IMR-90 (cell line): ENCODE results near the gene GRM8. TPM values are rescaled to one million over a fixed set of nuclear protein-coding genes. Genes with fewer than 3 reads are reported as not detected.

Experiments
- ATAC-seq: fragments of 200-7000 bp; cut with Tn5 transposase; 2 replicates; pipeline ENCODE4 v1.9.1; 2020; ENCODE audit warnings: low read depth, mild to moderate bottlenecking, moderate library complexity
- BruUV-seq: library from RNA; stranded (reverse); fragments of 400-500 nt; replicated peaks from 2 replicates; lab custom pipeline; 2021; lab: Mats Ljungman, UMichigan
- CTCF ChIA-PET: fragments of 300-600 bp; formaldehyde crosslinking; extraction: SDS; loops from one replicate; lab custom pipeline; 2021; ENCODE audit warnings: antibody characterized with exemption; lab: Yijun Ruan, JAX
- POLR2A ChIA-PET: fragments of 300-600 bp; sonication (Branson Sonifier 250); formaldehyde crosslinking; loops from one replicate; lab custom pipeline; 2022; ENCODE audit warnings: antibody characterized with exemption; ENCODE audit not compliant: unreplicated experiment; lab: Charles Lee
- DNase-seq: peaks from one replicate; pipeline ENCODE4 v3.0.0; 2013
- H2AFZ ChIP-seq: replicated peaks from 2 replicates; pipeline ENCODE3; 2013; ENCODE audit warnings: low read length, mild to moderate bottlenecking; ENCODE audit not compliant: poor library complexity
- H2AK5ac ChIP-seq: 2 replicates; pipeline ENCODE4 v1.6.1; 2013; ENCODE audit warnings: low read depth, low read length, inconsistent platforms
- H2AK9ac ChIP-seq: replicated peaks from 2 replicates; pipeline ENCODE3; 2013; ENCODE audit warnings: mild to moderate bottlenecking, low read depth, low read length, moderate library complexity; ENCODE audit not compliant: poor library complexity
- H2BK120ac ChIP-seq: 2 replicates; pipeline ENCODE4 v1.6.1; 2013; ENCODE audit warnings: low read depth, low read length, inconsistent platforms
- H2BK15ac ChIP-seq: 3 replicates; pipeline ENCODE4 v1.6.1; 2013; ENCODE audit warnings: low read depth, low read length, inconsistent platforms
- H2BK20ac ChIP-seq: 2 replicates; pipeline ENCODE4 v1.6.1; 2013; ENCODE audit warnings: low read depth, mild to moderate bottlenecking, inconsistent platforms, low read length, moderate library complexity
- H2BK5ac ChIP-seq: 2 replicates; pipeline ENCODE4 v1.6.1; 2013; ENCODE audit warnings: mild to moderate bottlenecking, low read depth, low read length, inconsistent platforms; ENCODE audit not compliant: poor library complexity, severe bottlenecking
- H3K14ac ChIP-seq: replicated peaks from 2 replicates; pipeline ENCODE4 v1.6.1; 2013; ENCODE audit warnings: low read depth, low read length, inconsistent platforms
- H3K18ac ChIP-seq: 2 replicates; pipeline ENCODE4 v1.6.1; 2013; ENCODE audit warnings: low read depth, low read length, control low read depth
- H3K23ac ChIP-seq: 2 replicates; pipeline ENCODE4 v1.6.1; 2013; ENCODE audit warnings: low read depth, low read length, inconsistent platforms
- H3K27ac ChIP-seq: 2 replicates; pipeline ENCODE4 v1.5.1; 2013; ENCODE audit warnings: mild to moderate bottlenecking, control low read depth, low read length; ENCODE audit not compliant: insufficient read depth
- H3K27me3 ChIP-seq: 2 replicates; pipeline ENCODE4 v1.6.1; 2013; ENCODE audit warnings: low read length; ENCODE audit not compliant: control insufficient read depth, insufficient read depth
- H3K36me3 ChIP-seq: 2 replicates; pipeline ENCODE4 v1.6.1; 2013; ENCODE audit warnings: low read length, mixed read lengths; ENCODE audit not compliant: control insufficient read depth, insufficient read depth
- H3K4ac ChIP-seq: 2 replicates; pipeline ENCODE4 v1.6.1; 2013; ENCODE audit warnings: low read depth, low read length, inconsistent platforms
- H3K4me1 ChIP-seq: 2 replicates; pipeline ENCODE4 v1.6.1; 2013; ENCODE audit warnings: low read length, mixed read lengths; ENCODE audit not compliant: control insufficient read depth, insufficient read depth
- H3K4me2 ChIP-seq: 2 replicates; pipeline ENCODE4 v1.6.1; 2013; ENCODE audit warnings: low read depth, mild to moderate bottlenecking, control low read depth, low read length, moderate library complexity
- H3K4me3 ChIP-seq: 2 replicates; pipeline ENCODE4 v1.5.1; 2013; ENCODE audit warnings: low read depth, mild to moderate bottlenecking, control low read depth, low read length, moderate library complexity; ENCODE audit not compliant: insufficient read depth
- H3K56ac ChIP-seq: 2 replicates; pipeline ENCODE4 v1.6.1; 2013; ENCODE audit warnings: low read length, inconsistent platforms; ENCODE audit not compliant: insufficient read depth; ENCODE audit errors: extremely low read depth
- H3K79me1 ChIP-seq, 2 experiments: 2 replicates each; pipeline ENCODE4 v1.6.1; 2013; ENCODE audit warnings: low read length in 2 of 2, inconsistent platforms in 1 of 2, low read depth in 1 of 2
- H3K9ac ChIP-seq: 2 replicates; pipeline ENCODE4 v1.6.1; 2013; ENCODE audit warnings: low read depth, low read length, control low read depth
- H3K9me1 ChIP-seq: 2 replicates; pipeline ENCODE4 v1.6.1; 2013; ENCODE audit warnings: low read length, inconsistent platforms; ENCODE audit not compliant: insufficient read depth
- H3K9me3 ChIP-seq: 2 replicates; pipeline ENCODE4 v1.6.1; 2013; ENCODE audit warnings: low read length; ENCODE audit not compliant: control insufficient read depth, insufficient read depth
- H4K20me1 ChIP-seq: 2 replicates; pipeline ENCODE4 v1.6.1; 2013; ENCODE audit warnings: low read length, inconsistent platforms; ENCODE audit not compliant: insufficient read depth
- H4K5ac ChIP-seq: 2 replicates; pipeline ENCODE4 v1.6.1; 2013; ENCODE audit warnings: mild to moderate bottlenecking, low read depth, low read length, control low read depth
- H4K8ac ChIP-seq, 2 experiments: 2 replicates each; pipeline ENCODE4 v1.6.1; 2013; ENCODE audit warnings: low read depth in 2 of 2, low read length in 2 of 2, control low read depth in 1 of 2, inconsistent platforms in 1 of 2
- H4K91ac ChIP-seq: 2 replicates; pipeline ENCODE4 v1.6.1; 2013; ENCODE audit warnings: low read depth, low read length, inconsistent platforms; ENCODE audit not compliant: insufficient read depth
- RCOR1 ChIP-seq: IDR thresholded peaks from 2 replicates; pipeline ENCODE4 v1.6.1; 2012; ENCODE audit warnings: mild to moderate bottlenecking, low read length, improper control_type of control experiment; ENCODE audit not compliant: insufficient replicate concordance
- SMC3 ChIP-seq: fragments of 150-350 bp; IDR thresholded peaks from 2 replicates; pipeline ENCODE4 v1.6.1; 2016; ENCODE audit warnings: low read depth, mild to moderate bottlenecking, antibody characterized with exemption, low read length, moderate library complexity
- WGBS, 2 experiments: methylation state at CpG; one replicate each; pipeline versions ENCODE4 v1.1.5 to v1.1.7; 2013; ENCODE audit warnings: missing lambda C conversion rate in 2 of 2; ENCODE audit not compliant: insufficient read length in 1 of 2; ENCODE audit errors: extremely low coverage in 2 of 2; 5-methylcytosine and 5-hydroxymethylcytosine counted together
- dilution Hi-C: fragments of 300-500 bp; cut with HindIII; formaldehyde crosslinking; loops from one replicate; pipeline ENCODE4 v1.14.3; 2018; ENCODE audit warnings: low sequenced_read_pairs; ENCODE audit not compliant: unreplicated experiment
- in situ Hi-C: fragments of 300-500 bp; cut with MboI; formaldehyde crosslinking; loops from 3 replicates; pipeline ENCODE4 v1.14.3; 2019; ENCODE audit warnings: low sequenced_read_pairs, inconsistent platforms, mixed read lengths
- intact Hi-C: fragments of 100-400 bp; cut with micrococcal nuclease; formaldehyde crosslinking; loops from 2 replicates; pipeline ENCODE4 v1.10.0; 2022
- polyA plus RNA-seq, 3 experiments: library from polyadenylated mRNA; depleted of rRNA; stranded (reverse); fragments of >200 nt; gene quantifications; 2 replicates each; pipeline ENCODE4 v1.2.3, GENCODE V29; 2012; ENCODE audit warnings: low replicate concordance in 1 of 3
- total RNA-seq: library from RNA; depleted of rRNA; stranded (reverse); fragments of >200 nt; gene quantifications from 2 replicates; pipeline ENCODE4 v1.2.3, GENCODE V29; 2012
- TF ChIP-seq, protein P1 (sequence below): fragments of 150-350 bp; IDR thresholded peaks from 2 replicates; pipeline ENCODE4 v1.6.1; 2016; ENCODE audit warnings: low read depth, mild to moderate bottlenecking, low read length, moderate library complexity, borderline replicate concordance

Gene GRM8
- total and polyA plus RNA-seq, 2 of the 4 experiments (the other 2 are of a cell fraction), result not detected

DNA sequence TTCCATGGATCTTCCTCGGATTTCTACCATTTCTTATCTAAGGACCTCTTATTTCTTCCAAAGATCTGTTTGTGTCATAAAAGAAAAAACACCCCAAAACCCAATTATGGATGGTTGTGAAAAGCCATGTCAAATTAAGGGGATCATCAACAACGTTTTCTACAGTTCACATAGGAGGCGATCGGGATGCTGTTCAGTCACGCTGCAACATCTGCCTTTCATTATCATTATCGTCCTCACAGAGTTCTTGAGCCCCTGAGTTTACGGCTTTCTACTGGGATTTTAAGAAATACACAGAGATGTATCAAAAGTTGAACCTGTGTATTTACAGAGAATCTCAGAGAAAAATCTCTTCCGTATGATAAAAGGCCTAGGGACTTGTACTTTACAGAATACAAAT lies 101.4 kb downstream of the GRM8 start:
- no peak overlapping the region for H3K4me3 ChIP-seq
- H4K91ac ChIP-seq, result no peak overlapping the region
- H2AK5ac ChIP-seq, result no peak overlapping the region
- no peak overlapping the region for H3K4ac ChIP-seq
- H3K4me1 ChIP-seq, result no peaks in the 10 kb centered on the region
- dilution Hi-C loops (no loop called here), in situ Hi-C loops (no loop called here), intact Hi-C loops (no loop called here)
- H2BK15ac ChIP-seq, result no peak overlapping the region
- H4K20me1 ChIP-seq, result no peaks in the 10 kb centered on the region
- no peak overlapping the region for H4K5ac ChIP-seq
- no peak overlapping the region for H2BK5ac ChIP-seq
- WGBS, 2 experiments, result no CpG with 5 or more reads among the region's 8 CpGs
- no peak overlapping the region for H4K8ac ChIP-seq
- DNase-seq (no peak), ATAC-seq (no peak)
- H3K23ac ChIP-seq, result no peak overlapping the region
- no TSS peak for BruUV-seq
- H3K14ac ChIP-seq, result no peak overlapping the region
- no peak overlapping the region for H3K4me2 ChIP-seq
- H2AFZ ChIP-seq, result no peak overlapping the region
- TF ChIP-seq, protein P1, sequence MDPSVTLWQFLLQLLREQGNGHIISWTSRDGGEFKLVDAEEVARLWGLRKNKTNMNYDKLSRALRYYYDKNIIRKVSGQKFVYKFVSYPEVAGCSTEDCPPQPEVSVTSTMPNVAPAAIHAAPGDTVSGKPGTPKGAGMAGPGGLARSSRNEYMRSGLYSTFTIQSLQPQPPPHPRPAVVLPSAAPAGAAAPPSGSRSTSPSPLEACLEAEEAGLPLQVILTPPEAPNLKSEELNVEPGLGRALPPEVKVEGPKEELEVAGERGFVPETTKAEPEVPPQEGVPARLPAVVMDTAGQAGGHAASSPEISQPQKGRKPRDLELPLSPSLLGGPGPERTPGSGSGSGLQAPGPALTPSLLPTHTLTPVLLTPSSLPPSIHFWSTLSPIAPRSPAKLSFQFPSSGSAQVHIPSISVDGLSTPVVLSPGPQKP, result no peak
- no peak for TF ChIP-seq RCOR1
- TF ChIP-seq SMC3, result no peak
- H3K27ac ChIP-seq, result no peak overlapping the region
- H3K56ac ChIP-seq, result no peak overlapping the region
- no peak overlapping the region for H2AK9ac ChIP-seq
- H2BK120ac ChIP-seq, result no peak overlapping the region
- ChIA-PET POLR2A (no interaction called here), CTCF (no interaction called here)
- no peaks in the 10 kb centered on the region for H3K27me3 ChIP-seq
- H2BK20ac ChIP-seq, result no peak overlapping the region
- H3K79me1 ChIP-seq, result no peaks in the 10 kb centered on the region
- H3K18ac ChIP-seq, result no peak overlapping the region
- no peaks in the 10 kb centered on the region for H3K36me3 ChIP-seq
- no peak overlapping the region for H3K9ac ChIP-seq
- H3K9me3 ChIP-seq, result peaks cover 8% of the 10 kb centered on the region
- no peaks in the 10 kb centered on the region for H3K9me1 ChIP-seq
